HG03520 (cell line): ENCODE measurements around the gene SMURF2.

Experiments used
- ATAC-seq: cut with Tn5 transposase; IDR thresholded peaks from one replicate; pipeline ENCODE4 v1.9.1; 2021; ENCODE audit warnings: mild to moderate bottlenecking, moderate library complexity; ENCODE audit not compliant: unreplicated experiment

SMURF2 gene

GRCh38 chr17:64505340-64506200 is 156.5 kb downstream of the SMURF2 start:
- no peak for ATAC-seq

GRCh38 chr17:64504769-64505339 is 157.3 kb downstream of the SMURF2 start:
- ATAC-seq, result no peak

GRCh38 chr17:64503821-64504768 is 158.0 kb downstream of the SMURF2 start:
- ATAC-seq, result no peak

GRCh38 chr17:64503341-64503740 is 158.8 kb downstream of the SMURF2 start:
- no peak for ATAC-seq

GRCh38 chr17:64502809-64503208 is 159.3 kb downstream of the SMURF2 start:
- no peak for ATAC-seq

DNA sequence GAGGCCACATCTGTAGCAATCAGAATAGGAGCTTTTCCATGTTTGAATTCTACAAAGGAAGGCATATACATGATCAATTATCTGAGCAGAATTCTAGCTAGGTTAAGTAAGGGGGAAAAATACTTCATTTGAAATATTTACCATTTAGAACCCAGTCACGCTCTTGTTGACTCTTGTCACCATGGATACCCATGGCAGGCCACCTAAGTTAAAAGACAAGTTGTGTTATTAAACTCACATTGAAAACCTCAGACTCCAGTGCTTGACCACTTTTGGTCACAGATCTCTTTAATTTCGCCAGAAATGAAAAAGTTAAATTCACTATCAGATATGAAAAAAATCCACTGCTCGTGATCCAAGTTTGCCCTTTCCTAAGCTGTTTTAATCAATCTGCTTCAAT is 160.1 kb downstream of the SMURF2 start:
- no peak for ATAC-seq

DNA sequence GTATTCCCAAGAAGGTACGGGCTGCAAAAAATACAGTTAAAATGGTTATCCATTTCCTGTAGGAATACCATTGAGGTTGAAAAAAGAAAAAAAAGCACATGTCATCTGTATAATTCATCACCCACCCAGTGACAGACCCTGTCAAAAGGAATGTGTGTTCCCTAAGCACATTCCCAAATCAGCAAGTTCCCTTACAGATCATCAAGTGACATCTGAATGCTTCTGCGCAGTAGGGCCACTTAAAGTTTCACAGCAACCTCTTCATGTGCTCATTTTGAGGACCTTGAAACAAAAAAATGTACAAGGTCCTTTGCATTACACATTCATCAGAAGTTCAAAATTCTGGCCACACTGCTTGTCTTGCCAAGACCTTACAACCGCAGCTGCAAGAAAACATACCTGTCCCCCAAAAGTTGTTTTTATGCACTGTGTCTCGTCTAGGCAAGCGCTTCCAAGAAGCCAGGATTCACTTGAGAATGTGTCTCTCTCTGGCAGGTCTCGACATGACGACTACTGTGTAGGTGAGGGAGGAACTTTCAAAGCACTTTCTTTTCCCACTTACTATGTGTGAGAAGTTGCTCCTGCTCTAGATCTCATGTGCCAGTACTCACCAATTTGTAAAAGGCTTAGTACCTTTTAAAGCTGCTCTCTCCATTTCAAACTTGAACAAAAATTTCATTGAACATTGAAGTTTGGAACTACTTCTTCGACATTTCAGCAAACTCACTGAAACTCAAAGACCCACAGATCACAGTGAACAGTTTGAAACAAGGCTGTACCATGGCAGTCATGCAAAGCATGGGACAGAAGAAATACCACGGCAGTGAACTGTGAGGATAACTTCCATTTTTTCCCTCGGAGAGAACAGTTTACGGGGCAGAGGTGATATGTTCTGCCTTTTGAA is 161.0 kb downstream of the SMURF2 start:
- ATAC-seq, result no peak

DNA sequence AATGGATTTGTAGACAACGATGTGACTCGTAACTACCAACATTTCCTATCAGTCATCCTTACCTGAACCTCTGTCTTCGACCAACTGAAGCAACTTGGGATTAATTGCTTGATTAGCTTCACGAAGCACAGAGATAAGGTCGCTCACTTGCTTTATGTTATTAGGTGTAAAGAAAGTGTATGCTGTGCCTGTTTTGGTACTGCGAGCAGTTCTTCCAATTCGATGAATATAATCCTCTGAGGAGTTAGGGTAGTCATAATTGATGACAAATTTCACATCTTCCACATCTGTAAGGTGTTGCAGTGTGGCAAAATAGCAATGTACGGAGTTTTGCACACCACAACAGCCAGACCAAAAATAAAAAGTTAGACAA is 161.6 kb downstream of the SMURF2 start:
- ATAC-seq, result no peak

- ATAC-seq, result no peak
Observed at GRCh38 chr17:64499805-64500486, 162.2 kb downstream of the SMURF2 start.

DNA sequence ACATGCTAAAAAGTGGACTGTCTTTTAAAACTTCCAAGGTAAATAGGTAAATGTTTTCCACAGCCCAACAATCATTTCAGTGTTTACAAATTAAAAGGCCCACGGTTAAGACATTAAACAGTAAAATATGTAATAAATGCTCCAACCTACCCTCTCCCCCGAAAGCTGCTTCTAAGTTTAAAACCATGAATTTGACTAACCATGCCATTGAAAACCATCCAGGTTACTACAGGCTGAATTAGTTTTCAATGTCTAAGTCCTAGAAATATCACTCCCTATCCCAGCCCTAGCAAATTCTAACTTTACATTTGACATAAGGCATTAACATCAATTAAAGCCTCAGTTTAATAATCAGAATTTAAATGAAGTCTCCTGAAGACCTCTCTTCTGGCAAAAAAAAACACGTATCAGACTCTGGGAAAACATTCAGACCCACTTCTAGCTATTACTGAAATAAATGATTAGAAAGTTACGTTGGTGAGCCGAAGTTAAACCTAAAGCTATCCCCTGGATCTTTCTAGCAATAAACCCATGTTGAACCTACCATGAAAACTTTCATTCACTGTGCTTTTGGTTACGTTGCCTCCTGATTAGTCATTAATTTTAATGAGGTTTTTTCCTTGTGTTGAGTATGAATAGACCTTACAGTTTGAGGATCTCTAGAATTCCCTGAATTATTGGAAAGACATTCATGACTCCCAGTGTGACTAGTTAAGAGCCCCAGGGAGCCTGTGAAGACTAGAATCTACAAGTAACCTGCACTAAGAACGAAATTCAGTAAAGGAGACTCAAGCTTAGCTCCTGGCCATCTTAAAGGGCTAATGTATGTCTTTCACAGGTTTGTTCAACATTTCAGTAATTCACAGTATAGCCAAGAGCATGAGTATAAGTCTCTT is 163.6 kb downstream of the SMURF2 start:
- ATAC-seq, result no peak

GRCh38 chr17:64497565-64498035 is 164.5 kb downstream of the SMURF2 start:
- ATAC-seq, result peak; percentile 7

DNA sequence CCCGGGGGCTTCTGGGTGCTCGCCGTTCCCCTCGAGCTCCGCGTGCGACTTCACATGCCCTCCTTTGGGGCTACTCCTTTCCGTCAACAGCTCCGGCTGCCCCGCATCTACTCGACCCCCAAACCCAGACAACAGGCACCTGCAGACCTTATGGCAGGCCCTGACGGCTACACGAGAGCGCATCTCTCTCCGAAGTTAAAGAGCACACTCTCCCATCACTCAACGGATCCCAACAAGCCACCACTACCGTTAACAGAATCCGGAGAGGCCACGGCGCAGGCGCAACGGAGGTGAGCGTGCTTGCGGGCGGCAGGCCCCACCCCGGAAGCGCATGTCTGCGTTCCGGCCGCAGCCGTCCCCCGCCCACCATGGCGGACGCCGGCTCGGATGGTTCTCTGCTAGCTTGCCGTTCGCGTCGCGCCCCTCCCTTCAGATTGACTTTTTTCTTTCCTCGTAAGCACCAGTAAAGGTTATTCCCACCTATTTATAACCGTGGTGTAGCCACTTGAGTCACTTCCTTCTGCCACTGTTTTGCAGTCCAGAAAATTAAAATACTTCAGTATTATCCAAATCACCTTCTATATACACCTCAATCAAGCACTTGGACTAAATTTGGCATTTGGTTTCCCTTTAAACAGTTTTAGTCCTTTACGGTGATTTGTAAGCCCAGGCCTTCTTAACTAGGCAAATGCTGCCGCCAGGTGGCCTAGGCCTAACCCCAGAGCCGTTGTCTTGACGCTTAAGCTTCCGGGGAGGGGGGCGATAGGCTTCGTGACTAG is 165.1 kb downstream of the SMURF2 start, which contains the start of gene POLG2:
Gene POLG2, minus strand, starts transcription at position 269 of the 779 bp plus-strand sequence. Its CDS starts 86 bp downstream, at position 183.
- ATAC-seq, result peak; percentile 70

DNA sequence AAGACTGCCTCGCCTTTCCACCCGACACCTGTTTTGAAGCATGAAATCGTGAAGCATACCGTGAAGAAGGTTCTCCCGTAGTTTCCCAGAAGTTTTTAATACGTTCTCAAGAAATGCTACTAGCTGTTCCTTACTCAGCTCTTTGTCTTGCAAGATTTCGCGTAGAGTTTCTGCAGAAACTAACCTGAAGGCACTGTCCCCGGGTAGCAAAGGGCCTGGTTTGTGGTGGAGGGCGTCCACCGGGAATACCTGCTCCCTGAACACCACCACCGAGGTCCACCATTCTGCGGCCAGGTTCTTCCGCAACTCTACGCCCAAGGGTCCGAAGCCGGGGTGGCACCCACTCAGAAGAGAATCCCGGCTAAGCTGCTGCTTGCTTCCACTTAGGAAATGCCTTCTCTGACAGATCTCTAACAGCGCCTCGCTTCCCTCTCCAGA is 165.7 kb downstream of the SMURF2 start:
- no peak for ATAC-seq
